ENCODE results near the gene IGSF8.

GRCh38 chr1:160094291-160094625 is 4.2 kb downstream of the IGSF8 start:
- TF ChIP-seq, protein P1, sequence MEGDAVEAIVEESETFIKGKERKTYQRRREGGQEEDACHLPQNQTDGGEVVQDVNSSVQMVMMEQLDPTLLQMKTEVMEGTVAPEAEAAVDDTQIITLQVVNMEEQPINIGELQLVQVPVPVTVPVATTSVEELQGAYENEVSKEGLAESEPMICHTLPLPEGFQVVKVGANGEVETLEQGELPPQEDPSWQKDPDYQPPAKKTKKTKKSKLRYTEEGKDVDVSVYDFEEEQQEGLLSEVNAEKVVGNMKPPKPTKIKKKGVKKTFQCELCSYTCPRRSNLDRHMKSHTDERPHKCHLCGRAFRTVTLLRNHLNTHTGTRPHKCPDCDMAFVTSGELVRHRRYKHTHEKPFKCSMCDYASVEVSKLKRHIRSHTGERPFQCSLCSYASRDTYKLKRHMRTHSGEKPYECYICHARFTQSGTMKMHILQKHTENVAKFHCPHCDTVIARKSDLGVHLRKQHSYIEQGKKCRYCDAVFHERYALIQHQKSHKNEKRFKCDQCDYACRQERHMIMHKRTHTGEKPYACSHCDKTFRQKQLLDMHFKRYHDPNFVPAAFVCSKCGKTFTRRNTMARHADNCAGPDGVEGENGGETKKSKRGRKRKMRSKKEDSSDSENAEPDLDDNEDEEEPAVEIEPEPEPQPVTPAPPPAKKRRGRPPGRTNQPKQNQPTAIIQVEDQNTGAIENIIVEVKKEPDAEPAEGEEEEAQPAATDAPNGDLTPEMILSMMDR (IDR thresholded peaks at IDR 0.05; ENCODE audit: extremely low read depth in 1 of 2, insufficient read depth in 1 of 2, low read depth in 1 of 2, low read length in 2 of 2), result no peak
- TF ChIP-seq POLR2A (IDR thresholded peaks at IDR 0.05; ENCODE audit: low read depth, low read length) (no peak), EZH2 (IDR thresholded peaks at IDR 0.05; ENCODE audit: borderline replicate concordance, low read depth, low read length, severe bottlenecking) (no peak), MYC (IDR thresholded peaks at IDR 0.05; ENCODE audit: low read depth, low read length) (no peak), POLR2AphosphoS5 (IDR thresholded peaks at IDR 0.05; ENCODE audit: insufficient read depth, low read depth, low read length) (no peak), JUN (IDR thresholded peaks at IDR 0.05; ENCODE audit: borderline replicate concordance, insufficient read depth, insufficient read length, low read depth) (no peak), FOS (IDR thresholded peaks at IDR 0.05; ENCODE audit: borderline replicate concordance, insufficient read depth, low read length) (no peak), GATA2 (IDR thresholded peaks at IDR 0.05; ENCODE audit: insufficient read depth, insufficient read length, low read depth, low read length) (no peak)
- TF ChIP-seq, protein P2, sequence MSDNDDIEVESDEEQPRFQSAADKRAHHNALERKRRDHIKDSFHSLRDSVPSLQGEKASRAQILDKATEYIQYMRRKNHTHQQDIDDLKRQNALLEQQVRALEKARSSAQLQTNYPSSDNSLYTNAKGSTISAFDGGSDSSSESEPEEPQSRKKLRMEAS (IDR thresholded peaks at IDR 0.05; ENCODE audit: insufficient read depth, insufficient read length), result no peak
